GM19397 (cell line): Measurements from ENCODE around the gene HBB.

ENCODE experiments used
- ATAC-seq: cut with Tn5 transposase; IDR thresholded peaks from one replicate; pipeline ENCODE4 v1.9.1; 2021; ENCODE audit warnings: mild to moderate bottlenecking, moderate library complexity; ENCODE audit not compliant: unreplicated experiment

HBB gene

DNA sequence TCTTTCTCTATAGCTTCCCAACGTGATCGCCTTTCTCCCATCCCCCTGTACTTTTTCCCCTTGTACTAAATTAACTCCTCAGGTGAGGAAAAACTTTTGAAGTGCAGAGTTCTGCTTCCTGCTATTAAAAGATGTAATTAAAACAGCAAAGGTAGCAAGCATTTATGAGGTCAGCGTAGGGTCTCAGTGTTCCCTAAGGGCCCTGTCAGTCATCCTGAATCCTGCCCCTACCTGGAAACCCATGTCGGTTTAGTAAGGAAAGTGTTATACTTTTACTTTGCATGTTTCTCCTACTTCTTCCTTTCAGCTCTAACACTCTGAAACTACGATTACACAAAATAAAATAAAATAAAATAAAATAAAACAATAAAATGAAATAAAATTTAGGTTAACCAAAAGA lies 1.3 kb upstream of the HBB start:
- no peak for ATAC-seq

DNA sequence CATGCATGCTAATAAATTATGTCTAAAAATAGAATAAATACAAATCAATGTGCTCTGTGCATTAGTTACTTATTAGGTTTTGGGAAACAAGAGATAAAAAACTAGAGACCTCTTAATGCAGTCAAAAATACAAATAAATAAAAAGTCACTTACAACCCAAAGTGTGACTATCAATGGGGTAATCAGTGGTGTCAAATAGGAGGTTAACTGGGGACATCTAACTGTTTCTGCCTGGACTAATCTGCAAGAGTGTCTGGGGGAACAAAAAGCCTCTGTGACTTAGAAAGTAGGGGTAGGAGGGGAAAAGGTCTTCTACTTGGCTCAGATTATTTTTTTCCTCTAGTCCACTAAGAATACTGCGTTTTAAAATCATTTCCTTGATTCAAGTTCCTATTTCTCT lies 810 bp upstream of the HBB start:
- no peak for ATAC-seq

DNA sequence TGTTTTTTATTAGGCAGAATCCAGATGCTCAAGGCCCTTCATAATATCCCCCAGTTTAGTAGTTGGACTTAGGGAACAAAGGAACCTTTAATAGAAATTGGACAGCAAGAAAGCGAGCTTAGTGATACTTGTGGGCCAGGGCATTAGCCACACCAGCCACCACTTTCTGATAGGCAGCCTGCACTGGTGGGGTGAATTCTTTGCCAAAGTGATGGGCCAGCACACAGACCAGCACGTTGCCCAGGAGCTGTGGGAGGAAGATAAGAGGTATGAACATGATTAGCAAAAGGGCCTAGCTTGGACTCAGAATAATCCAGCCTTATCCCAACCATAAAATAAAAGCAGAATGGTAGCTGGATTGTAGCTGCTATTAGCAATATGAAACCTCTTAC lies 1.4 kb downstream of the HBB start:
- no peak for ATAC-seq

DNA sequence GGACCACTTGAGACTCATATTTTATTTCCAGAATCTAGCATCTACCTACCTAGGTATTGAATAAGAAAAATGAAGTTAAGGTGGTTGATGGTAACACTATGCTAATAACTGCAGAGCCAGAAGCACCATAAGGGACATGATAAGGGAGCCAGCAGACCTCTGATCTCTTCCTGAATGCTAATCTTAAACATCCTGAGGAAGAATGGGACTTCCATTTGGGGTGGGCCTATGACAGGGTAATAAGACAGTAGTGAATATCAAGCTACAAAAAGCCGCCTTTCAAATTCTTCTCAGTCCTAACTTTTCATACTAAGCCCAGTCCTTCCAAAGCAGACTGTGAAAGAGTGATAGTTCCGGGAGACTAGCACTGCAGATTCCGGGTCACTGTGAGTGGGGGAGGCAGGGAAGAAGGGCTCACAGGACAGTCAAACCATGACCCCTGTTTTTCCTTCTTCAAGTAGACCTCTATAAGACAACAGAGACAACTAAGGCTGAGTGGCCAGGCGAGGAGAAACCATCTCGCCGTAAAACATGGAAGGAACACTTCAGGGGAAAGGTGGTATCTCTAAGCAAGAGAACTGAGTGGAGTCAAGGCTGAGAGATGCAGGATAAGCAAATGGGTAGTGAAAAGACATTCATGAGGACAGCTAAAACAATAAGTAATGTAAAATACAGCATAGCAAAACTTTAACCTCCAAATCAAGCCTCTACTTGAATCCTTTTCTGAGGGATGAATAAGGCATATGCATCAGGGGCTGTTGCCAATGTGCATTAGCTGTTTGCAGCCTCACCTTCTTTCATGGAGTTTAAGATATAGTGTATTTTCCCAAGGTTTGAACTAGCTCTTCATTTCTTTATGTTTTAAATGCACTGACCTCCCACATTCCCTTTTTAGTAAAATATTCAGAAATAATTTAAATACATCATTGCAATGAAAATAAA lies 2.1 kb downstream of the HBB start:
- ATAC-seq, result no peak

DNA sequence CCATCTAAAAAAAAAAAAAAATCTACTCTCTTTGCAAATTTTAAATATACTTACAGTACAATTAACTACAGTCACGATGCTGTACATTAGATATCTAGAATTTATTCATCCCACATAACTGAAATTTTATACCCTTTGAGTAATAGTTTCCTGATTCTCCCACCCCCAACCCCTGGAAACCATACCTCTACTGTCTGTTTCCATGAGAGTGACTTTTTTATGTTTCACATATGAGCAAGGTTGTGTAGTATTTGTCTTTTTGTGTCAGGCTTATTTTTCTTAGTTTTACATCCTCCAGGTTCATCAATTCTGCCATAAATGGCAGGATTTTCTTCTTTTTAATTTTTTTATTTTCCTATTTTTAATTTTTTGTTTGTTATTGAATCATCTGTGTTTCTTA lies 3.2 kb downstream of the HBB start:
- ATAC-seq, result no peak

DNA sequence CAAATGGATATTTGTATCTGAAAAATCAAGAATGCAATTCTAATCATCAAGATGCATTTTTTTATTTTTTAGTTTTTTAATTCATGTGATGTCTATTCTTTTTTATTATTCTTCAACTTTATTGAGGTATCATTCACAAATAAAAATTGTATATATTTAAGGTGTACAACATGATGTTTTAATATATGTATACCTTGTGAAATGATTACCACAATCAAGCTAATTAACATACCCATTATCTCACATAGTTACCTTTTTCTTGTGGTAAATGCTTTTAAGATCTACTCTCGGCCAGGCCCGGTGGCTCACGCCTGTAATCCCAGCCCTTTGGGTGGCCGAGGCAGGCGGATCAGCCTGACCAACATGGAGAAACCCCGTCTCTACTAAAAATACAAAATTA lies 3.7 kb downstream of the HBB start:
- ATAC-seq, result no peak

DNA sequence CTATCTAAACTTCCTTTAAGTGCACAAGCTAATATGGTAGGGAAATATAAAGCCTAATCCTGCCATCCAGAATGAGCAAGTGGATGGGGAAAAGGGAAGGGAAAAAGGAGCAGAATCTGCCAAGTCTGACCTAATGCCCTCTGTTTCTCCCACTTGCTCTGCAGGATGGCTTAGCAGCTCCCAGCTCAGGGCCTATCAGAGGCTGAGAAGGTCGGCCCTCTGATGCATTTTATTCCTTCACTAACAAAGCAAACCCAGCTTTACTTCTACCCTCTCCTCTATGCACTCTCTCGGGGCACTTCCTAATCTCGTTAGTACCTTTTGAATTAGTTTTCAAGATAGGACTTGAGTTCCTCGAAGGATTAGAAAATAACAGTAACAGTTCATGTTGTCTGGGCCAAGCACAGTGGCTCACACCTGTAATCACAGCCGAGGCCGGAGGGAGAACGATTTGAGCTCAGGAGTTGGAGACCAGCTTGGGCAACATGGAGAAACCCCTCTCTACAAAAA lies 16.4 kb downstream of the HBB start:
- no peak for ATAC-seq

DNA sequence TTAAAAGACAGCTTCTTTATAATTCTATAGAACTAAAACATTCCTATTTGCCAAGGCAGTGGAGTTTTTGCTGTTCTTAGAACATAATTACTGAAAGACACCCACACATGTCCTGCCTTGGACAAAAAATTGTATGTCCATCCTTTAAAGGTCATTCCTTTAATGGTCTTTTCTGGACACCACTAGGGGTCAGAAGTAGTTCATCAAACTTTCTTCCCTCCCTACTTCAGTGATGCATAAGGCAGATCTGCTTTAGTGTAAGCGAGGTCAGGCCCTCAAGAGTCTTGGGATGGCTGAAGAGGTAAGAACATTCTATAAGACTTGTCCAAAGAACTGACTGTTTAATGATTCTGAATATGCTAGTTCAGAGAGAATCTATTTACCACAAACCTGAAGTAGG lies 22.1 kb downstream of the HBB start:
- ATAC-seq, result no peak

DNA sequence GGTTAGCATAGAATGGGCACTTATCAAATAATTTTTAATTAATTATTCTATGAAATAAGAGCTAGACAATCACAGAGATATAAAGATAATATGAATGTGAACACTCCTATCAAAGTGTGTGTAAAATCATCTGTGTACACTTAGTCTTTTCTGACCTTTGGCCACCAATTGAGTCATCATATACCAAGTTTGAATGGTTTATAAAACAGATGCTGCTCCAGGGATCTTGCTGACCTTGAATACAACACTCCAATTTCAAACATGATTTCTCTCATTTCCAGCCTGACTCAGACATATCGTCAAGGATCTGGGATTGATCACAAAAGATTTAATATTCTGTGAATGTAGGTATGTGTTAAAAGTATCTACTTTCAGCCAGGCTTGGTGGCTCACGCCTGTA lies 23.5 kb downstream of the HBB start:
- ATAC-seq, result no peak

DNA sequence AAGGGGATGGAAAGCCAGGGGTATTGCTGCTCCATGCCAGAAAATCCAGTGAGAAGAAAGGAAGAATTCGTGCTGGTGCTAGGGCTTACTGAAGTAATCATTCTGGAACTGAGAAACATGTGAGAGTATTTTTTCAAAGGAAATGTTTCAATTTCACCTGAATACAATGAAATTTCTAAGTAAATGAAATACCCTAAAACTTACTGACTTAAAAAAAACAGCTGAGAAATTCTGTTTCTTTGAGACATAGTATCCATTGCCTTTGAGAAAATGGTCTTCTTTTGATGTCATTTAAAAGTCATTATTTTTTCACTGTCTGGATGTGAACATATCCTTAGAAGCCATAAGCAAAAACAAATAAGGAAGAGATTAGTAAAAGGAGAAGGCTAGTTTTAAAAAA lies 26.3 kb downstream of the HBB start, which contains the start of gene OR51V1:
Gene OR51V1 (minus strand): TSS at position 101 of the 400 bp plus-strand sequence. CDS start 0 bp downstream, at position 101.
- ATAC-seq, result no peak

DNA sequence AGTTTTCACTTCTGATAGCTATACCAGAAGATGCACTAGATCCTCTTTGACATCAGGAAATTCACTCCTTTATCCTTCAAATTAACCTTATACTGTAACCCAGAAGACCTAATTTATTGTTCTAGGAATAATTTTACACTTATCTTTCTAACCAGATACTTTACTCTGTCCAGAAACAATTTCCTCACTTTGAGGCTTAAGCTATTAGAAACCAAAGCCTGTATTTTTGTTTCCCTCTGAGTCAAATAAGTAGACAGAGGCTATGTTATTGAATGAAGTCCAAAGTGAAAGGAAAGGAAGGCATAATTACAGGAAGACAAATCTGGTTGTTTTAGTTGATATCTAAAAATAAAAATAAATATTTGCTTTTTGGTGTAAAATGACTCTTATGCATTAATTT lies 28.6 kb downstream of the HBB start:
- no peak for ATAC-seq

DNA sequence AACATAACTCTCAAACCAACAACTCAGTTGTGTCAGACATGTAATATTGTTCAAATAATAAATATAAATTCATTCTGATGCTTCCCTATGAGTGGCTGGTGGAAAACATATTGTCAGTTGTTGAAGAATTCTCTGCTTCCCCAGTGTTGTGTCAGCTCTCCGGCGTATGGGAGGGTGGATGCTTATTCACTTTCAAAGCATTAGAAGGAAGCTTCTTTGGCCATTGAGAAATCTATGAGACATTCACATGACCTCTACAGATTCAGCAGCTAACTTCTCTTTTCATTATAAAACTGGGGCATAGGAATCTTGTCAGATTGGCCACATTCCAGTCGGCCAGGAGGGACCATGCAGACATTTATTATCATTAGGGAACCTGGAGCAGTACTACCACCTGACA lies 29.3 kb downstream of the HBB start:
- ATAC-seq, result no peak

DNA sequence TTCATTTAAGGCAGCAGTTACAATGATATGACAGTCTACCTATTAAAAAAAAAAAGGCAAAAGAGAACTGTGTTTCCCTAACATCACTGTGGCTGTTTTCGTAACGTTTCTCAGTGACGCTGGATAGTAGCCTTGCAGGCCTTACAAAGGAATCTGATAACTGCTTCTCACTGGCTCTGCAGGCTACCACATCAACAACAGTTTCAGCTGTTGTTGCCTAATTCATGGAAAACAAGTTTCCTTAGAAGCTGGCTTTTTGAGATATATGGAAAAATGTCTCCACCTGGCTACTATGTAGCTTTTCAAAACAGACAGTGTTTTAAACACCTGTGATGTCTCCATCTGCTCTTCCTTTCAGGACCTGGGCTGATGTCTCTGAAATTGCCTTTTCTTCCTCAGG lies 30.1 kb downstream of the HBB start:
- ATAC-seq, result no peak

DNA sequence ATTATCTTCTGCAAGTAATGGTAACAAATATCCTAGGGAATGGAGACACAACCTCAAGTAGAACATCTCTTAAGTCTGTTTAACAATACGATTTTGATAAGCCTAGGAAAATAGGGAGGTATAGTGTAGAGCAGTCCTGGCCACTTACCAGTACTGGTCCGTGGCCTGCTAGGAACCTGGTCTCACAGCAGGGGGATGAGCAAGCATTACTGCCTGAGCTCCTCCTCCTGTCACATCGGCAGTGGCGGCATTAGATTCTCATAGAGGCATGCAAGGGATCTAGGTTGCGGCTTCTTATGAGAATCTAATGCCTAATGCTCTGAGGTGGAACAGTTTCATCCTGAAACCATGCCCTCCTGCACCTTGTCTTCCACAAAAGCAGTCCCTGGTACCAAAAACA lies 30.8 kb downstream of the HBB start:
- no peak for ATAC-seq

DNA sequence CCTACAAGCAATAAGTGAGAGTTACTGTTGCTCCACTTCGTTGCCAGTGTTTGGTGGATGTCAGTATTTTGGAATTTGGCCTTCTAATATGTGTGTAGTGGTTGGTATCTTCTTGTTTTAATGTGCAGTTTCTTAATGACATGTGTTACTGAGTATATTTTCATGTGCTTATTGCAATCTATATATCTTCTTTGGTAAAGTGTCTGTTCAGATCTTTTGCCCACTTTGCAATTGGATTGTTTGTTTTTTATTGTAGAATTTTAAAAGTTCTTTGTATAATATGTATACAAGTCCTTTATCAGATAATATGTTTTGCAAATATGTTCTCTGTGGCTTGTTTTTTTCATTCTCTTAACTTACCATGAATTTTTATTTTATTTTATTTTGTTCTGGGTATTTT lies 34.1 kb downstream of the HBB start:
- no peak for ATAC-seq

DNA sequence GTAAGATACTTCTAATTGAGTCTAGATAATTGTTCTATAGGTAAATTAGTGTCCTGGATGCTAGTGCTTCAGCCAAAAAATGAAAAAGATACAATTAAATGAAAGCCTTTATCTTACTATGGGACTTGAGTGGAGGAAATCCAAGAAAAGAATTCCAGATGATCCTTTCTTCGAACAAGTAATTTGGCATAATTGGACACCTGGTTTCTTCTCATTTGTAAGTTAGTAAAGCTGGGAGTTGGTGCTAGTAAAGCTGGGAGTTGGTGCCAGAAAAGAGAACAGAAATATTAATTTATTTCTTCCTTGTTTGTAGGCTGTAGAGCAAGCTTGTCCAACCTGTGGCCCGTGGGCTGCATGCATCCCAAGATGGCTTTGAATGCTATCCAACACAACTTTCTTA lies 38.7 kb downstream of the HBB start:
- no peak for ATAC-seq

DNA sequence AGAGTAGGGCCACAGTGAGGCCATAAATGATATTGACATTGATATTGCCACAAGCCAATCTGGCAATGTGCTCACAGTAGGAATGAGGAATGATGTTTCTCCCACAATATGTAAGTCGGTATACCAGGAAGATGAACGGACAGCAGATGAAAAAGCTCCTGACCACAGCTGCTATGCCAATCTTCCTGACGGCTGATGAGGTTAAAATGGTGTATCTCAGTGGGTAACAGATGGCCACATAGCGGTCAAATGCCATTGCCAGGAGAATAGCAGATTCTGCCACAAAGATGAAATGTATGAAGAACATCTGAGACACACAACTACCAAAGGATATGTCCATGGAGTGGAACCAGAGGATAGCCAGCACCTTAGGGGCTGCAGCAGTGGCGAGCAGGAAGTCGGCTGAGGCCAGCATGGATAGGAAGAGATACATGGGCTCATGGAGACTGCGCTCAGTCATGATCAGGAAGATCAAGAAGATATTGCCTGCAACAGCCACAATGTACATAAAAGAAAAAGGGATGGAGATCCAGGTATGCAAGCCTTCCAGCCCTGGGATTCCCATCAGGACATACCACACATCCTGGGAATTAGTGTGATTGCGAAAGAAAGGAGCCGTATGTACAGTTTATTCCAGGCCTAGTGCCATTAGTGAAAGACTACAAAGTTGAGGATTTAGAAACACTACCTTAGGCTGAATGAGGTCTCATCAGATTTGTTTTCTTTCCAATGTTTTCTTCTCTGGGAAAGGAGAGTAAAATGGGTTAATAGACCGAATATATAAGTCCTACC lies 48.6 kb downstream of the HBB start:
- no peak for ATAC-seq
